Renal cortex interstitium (tissue), 11 donors: ENCODE data around the gene CACNG5. TPM values are rescaled to one million over a fixed set of nuclear protein-coding genes. Genes with fewer than 3 reads are reported as not detected.
"Not testable (repeated sequence)": the region's sequence is repeated elsewhere in the genome, so short reads cannot be mapped to it uniquely, and the experiment has no call there.

Experiments
- DNase-seq, 11 donors: peaks; one replicate each; pipeline ENCODE4 v3.0.0-alpha.2; 2013; ENCODE audit warnings: low read depth in 9 of 11, low spot score in 4 of 11; ENCODE audit errors: extremely low read depth in 1 of 11
- polyA plus RNA-seq, 3 donors: library from polyadenylated mRNA; unstranded; fragments of 120-200 nt; gene quantifications; one replicate each; pipeline ENCODE4 v1.2.1, GENCODE V29; 2013; ENCODE audit not compliant: insufficient read length in 3 of 3

Gene CACNG5
- polyA plus RNA-seq, 3 donors, result 2.5 to 3.1 (median 2.9) TPM

DNA sequence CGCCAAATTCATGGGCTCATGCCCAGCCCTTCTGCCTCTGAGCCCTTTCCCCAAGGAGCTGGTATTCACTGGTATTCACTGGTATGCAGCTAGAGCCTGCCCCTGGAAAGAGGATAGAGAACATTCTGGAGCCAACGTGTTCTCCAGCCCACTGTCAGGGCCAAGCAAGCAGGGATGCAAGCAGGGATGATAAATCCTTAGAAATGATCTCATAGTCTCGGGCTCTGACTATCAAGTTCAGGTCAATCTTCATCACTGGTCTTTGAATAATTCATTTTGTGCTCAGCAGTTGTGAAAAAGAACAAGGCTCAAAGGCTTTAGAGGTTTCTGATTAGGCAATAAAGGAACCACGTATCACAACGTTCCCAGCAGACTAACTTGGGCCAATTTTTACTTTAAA, 57.3 kb downstream of the CACNG5 start:
- DNase-seq, result no peak

DNA sequence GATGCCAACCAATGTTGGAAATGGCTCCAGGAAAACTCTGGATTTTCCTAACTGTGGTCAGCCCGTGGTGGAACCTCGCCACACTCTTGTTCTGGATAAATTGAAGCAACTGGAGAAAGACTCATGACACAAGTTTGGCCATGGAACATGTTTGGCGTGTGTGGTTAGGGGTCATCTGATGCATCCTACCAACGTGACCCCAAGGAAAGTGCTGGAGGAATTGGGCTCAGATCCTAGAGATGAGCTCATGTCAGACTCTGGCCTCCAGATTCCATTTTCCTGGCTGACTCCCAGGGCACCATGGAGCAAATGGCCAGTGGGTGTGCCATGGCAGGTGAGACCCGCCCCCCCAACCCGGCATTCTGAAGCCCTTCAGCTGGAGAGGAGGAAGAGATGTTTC, 58.5 kb downstream of the CACNG5 start:
- DNase-seq, result no peak

DNA sequence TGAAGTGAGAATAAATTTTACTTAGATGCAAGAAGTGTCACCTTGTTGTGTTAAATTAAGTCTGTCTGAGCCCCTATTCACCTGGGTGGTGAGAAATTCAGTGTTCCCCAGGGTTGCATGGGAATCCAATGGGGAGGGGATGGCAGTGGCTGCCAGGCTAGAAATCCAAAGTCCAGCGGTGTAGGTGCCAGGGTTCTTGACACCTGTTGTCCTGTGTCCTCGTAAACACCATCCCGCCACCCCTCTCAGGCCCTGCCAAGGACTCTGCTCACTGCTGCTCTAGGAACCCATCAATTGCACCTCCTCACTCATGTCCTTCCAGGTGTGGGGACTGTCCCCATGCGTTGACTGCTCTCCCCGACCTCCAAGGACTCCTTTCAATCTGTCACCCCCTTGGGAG, 58.9 kb downstream of the CACNG5 start:
- DNase-seq, result no peak

DNA sequence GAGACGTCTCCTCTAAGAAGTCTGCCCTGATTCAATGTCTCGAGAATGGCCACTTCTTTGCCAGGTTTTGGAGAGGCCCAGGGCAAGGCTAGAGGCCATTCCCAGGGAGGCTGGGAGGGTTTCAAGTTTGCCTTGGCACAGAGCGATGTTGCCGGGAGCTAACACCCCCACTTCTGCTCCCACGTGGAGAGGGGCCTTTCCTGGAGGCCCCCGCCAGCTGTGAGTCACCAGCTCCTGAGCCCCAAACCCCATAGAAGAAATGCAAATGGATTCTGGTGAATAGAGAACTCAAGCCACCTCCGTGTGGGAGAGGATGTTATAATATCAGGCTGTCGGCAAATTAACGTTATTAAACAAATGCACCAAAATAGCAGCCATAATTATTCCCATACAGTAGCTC, 62.2 kb downstream of the CACNG5 start:
- DNase-seq, result no peak

DNA sequence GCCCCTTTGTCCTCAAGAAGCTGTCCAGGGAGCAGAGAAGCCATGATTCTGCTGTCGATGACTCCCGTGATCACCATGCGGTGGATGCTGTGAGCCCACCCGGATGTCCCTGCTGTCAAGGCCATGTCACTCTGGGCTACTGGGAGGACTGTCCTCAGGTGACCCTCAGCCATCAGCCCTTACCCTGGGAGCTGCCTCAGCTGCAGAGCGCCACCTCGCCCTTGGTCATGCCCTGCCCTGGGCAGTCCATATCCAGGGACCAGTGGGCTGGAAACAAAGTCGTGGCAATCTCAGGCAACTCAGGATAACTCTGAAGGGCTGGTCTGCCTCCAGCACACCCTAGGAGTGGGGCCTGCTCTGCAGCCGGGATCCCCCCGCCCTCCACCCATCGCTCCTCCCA, 63.6 kb downstream of the CACNG5 start:
- no peak for DNase-seq

DNA sequence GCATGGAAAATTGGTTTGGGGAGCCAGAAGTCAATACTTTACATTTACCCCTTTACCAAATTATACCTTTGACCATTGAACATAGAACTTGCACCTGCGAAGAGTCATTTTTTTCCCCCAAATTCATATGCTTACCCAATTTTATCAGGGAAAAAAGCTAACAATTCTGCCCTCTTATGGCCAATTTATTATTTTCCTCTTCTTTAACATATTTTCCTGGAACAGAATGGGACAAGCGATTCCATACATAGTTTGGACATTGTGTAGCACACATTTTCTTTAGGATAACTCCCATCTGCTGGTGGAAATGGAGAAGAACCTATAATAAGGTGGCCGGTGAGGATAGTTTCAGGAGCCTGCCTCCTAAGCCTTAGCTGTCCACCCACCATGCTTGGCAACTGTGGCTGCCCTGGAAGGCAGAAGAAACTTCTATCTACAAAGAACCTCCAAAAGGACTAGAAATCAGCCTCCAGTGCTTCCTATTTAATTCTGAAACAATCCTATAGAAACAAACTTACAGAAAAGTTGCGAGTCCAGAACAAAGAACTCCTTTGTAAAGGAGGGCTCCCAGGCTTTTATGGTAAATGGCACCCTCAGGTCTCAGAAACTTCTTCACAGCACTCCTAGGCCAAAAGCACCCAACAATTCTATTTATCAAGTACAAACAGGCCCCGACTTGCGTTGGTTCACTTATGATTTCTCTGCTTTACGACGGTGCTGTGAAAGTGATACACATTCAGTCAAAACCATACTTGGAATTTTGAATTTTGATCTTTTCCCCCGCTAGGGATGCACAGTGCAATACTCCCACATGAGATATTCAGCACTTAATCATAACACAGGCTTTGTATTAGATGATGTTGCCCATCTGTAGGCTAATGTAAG, 65.5 kb downstream of the CACNG5 start:
- no peak for DNase-seq

DNA sequence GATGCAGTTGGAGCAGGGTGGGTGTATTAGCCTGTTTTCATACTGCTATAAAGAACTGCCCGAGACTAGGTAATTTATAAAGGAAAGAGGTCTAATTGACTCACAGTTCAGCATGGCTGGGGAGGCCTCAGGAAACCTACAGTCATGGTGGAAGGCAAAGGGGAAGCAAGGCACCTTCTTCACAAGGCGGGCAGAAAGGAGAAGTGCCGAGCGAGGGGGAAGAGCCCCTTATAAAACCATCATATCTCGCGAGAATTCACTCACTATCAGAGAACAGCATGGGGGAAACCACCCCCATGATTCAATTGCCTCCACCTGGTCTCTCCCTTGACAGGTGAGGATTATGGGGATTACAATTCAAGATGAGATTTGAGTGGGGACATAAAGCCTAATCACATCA, 68.4 kb downstream of the CACNG5 start:
- DNase-seq, result not testable (repeated sequence)

DNA sequence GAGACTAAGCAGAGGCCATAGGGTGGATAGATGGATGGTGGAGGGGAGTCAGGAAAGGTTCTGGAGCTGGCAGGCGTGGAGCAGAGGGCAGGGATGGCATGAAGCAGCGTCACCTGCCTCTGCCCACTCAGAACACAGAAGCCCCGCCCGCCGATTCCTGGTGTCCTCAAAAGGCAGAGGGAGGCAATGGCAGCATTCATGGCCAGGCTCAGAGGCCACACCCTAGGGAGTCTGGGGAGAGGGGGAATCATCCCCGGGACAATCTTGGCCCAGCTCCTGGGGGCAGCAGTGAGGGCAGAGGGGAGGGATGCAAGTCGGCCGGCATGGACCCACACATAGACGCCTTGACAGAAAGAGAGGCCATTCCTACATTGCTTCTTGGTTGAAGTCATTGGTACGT, 68.9 kb downstream of the CACNG5 start:
- DNase-seq, result no peak

DNA sequence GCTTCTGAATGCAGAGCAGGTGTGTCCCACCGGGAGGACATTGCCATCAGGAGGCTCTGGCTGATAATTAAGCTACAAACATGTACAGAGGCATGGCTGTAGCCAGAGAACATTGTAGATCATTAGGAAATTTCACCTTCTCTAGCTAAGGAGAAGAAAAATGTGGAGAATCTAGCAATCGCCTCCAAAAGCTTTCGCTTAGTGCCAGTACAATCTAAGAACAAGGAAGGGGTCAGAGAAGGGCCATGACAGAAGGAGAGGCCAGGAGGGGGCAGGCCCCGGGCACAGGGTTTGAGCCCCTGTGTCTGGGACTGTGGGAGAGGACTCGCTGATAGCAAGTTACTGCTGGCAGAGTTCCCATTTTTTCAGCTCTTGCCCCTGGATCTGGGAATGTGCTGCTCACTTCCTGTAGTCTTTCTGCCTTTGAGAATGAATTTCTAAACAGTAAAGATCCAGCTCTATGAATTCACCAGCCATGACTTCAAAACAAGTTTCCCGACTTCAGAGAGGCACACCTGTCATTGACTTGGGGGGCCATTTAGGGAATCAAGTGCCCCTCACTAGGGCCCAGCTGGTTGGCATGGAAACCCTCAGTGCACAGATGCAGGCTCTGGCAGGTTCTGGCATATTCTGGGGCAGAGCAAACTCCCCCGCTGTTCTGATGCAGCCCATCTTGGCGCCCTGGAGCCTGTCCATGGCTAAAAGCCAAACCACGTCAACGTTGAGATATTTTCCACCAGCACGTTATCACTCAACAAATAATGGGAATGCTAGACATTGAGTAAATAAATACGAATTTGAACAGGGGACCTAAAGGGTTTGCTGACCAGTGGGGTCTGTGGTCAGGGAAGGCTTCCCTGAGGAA, 70.1 kb downstream of the CACNG5 start:
- peak in 8 of 11 donors; percentile 22 to 44 (median 30) for DNase-seq

DNA sequence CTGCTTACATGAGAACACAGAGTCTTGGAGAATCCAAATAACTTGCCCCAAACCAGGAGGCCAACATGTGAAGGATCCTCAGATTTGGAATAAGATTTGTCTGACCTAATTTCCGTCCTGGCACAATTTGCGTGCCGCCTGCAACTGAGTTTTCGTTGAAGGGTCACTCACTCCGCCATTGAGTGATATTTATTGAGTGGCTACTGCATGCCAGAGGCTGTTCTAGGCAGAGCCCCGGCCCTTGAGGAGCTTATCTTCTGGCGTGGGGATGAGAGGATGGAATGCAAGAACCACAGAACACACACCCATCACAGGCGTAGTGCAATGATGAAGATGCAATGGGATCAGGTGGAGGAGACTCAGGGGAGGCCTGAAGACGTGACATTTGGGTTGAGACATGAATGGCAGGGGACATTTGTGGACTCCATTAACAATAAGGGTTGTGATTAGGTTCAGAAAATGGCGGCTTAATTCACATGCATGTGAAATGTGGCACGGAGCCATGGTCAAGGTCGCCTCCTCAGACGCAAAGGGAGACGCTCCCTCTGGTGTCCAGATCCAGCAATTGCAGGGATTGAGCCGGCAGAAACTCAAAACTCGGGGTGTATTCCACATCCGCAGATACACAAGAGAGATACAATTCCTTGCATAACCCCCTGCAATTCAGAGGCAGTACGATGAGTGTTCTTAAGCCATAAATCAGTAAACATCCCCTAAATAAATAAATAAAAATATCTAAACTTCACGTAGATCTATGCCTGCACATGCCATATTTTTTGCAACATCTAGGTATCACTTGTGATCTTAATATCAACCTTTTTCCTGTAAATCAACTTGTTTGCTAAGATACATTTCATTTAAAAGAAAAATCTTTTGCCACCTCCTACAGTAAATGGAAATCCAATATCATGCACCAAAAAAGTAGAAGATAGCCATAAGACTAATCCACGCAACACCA, 71.7 kb downstream of the CACNG5 start:
- peak; percentile 55 to 83 (median 72) for DNase-seq

DNA sequence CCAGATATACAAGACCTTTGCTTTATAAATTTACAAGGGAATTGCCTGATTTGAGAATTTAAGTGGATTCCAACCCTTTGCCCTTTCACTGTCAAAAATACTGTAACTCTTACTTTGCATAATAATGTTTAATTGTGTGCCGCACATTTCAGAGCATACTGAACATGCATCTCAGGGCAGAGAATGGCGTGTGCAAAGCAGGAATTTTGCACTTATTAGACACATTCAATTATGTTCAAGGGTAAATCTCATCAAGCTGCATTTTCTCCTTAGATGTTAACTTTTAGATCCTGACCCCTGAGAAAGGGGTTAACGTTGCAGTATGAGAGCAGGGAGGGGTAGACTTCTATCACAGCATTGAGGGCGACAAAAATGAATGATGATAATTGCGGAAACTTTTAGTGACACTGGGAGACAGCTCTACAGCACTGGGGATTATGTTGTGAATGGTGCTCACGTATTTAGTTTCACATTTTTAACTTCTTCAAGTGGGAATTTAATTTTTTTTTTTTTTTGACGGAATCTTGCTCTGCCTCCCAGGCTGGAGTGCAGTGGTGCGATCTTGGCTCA, 75.0 kb downstream of the CACNG5 start:
- no peak for DNase-seq

DNA sequence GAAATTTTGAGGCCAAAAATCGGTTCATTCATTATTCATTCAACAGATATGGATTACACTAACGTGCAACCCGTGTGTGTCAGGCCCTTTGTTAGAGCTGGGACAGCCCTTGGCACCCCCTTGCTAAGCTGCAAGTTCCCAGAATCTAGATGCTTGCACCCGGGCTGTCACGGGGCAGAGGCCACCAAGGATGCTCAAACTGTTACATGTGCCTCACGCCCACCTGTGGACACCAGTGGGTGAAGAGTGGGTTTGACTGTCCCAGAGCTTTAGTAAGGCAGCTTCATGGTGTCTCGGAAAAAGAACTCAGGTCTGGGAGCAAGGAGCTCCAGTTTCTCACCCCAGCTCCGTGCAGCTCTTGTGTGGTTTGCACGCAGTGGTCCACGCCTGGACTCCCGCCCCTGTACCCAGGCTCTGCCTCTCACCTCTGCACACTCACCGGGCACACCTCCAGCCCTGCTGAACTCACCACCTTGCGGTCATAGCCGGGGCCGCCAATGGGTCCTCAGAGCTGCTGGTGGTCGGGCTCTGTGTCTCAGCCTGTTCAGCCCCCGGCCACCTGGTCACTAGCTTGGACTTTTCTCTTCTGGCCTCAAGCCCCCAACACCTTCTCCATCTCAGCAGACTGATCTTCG, 75.9 kb downstream of the CACNG5 start:
- DNase-seq, result no peak

DNA sequence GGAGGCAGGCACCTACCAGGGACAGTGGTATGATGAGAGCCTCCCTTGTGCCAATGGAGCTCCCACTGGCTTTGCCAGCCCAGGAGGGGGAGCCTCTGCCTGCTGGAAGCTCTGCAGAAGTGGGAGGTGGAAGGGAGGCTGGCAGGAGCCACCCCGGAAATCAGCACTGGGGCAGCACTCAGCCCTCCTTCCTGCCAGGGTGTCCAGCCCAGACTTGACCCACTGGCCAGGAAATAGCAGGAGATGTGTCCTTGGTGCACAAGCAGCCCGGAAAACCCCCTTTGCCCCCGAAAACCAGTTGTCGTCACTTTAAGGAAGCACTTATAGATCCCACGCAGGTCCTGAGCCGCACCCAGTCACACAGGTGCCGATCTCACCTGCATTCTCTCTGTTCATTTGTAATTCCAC, 80.3 kb downstream of the CACNG5 start:
- DNase-seq, result no peak

DNA sequence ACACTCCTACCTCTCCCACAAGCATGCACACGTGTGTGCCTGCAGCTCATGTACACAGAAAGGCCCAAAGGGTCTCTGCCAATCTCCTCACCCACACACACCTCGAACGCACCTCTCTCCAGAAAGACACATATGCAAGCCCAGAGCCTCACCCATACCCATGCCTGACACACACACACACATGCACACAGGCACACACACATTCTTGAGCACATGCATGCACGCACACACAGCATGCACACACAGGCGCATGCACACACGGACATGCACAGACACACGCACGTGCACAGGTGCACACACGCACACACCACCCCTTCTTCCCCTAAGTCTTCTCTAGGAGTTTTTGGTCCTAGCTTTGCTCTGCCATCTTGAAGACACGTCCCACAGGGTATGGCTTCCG, 80.9 kb downstream of the CACNG5 start:
- no peak for DNase-seq

DNA sequence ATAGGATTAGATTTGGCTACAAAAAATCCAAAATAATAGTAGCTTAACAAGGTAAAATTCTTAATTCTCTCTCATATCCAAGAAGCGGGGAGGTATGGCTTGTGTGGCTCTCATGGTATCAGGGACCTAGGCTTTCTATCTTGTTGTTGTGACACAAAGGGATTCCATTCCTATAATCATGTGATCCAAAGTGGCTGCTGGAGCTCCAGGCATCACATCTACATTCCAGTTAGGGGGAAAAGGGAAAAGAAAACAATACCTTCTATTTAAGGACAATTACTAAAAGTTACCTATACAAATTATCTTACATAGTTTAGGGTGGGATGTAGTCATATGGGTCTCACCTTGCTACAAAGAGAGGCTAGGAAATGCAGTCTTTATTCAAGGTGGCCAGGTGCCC, 82.0 kb downstream of the CACNG5 start:
- DNase-seq, result no peak

DNA sequence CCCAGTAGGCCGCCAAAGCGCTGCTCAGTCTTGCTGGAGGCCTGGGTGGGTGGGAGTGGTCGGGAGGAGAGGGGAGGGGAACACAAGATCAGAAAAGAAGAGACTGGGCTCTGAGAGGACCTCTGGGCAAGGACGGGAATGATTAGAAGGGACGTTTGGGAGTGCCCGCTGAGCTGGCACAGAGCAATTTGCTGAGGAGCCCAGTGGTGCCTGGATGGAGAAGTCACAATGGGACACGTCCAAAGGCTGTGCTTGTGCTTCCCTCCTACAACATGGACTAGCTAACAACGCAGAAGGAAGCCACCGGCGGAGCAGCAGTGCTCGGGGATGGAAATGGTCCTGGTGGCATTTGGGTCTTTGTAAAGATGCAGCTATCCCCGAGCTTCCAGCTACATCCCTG, 84.0 kb downstream of the CACNG5 start:
- no peak for DNase-seq

DNA sequence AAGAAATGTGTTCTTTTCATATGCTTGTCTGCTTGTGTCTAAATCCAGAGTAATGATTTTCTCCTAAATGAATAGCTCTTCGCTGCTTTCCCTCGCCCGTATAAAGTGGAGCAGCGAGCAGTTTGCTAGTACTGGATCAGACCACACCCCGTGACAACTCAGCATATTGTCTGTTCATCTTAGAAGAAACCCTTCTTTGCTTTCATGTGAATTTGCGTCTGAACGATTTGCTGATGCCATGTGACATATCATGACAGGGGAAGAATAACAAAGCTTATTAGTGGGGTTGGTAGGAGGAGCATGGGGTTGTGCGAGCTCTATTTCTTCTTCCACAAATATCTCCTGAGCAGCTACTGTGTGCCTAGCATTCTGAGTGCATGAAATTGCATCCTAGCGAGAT, 85.5 kb downstream of the CACNG5 start:
- no peak for DNase-seq

DNA sequence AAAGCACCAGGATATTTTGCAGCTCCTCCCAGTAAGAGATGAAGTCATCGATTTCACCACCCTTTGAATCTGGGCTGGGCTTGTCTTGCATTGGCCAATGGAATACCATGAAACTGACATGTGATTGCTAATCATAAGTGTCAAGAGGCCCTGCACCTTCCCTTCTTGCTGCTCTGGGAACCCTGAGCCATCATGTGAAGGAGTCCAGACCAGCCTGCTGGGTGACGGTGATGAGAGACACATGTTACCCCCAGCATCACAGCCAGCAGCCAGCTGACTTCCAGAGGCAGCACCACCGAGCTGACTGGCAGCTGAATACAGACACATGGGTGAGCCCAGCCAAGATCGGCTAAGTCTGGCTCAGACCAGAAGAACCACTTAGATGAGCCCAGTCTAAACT, 86.0 kb downstream of the CACNG5 start:
- DNase-seq, result no peak
